NCI-H2196 treated with DMSO at 0.1 percent for 48 hours (cell line): Measurements from ENCODE around the gene OR52B2.
"Not testable (repeated sequence)": the region's sequence is repeated elsewhere in the genome, so short reads cannot be mapped to it uniquely, and the experiment has no call there.

Experiments used
- DNase-seq: peaks from one replicate; lab custom pipeline; 2025; ENCODE audit not compliant: unreplicated experiment; lab: John Stamatoyannopoulos, UW

OR52B2 gene

GRCh38 chr11:6156628-6157359 is 13.3 kb downstream of the OR52B2 start:
- no peak for DNase-seq

GRCh38 chr11:6152126-6152525 is 18.0 kb downstream of the OR52B2 start:
- no peak for DNase-seq

GRCh38 chr11:6151117-6151516 is 19.0 kb downstream of the OR52B2 start:
- no peak for DNase-seq

- not testable (repeated sequence) for DNase-seq
These were observed 26.4 kb downstream of the OR52B2 start for GRCh38 chr11:6143737-6144136.

- DNase-seq, result no peak
These were observed 27.2 kb downstream of the OR52B2 start for GRCh38 chr11:6142936-6143335.

GRCh38 chr11:6135936-6136335 is 34.2 kb downstream of the OR52B2 start:
- DNase-seq, result not testable (repeated sequence)

- no peak for DNase-seq
These were observed 37.7 kb downstream of the OR52B2 start for GRCh38 chr11:6132431-6132830.

GRCh38 chr11:6129635-6130034 is 40.5 kb downstream of the OR52B2 start:
- no peak for DNase-seq

GRCh38 chr11:6129011-6129410 is 41.1 kb downstream of the OR52B2 start:
- DNase-seq, result no peak

- no peak for DNase-seq
These were observed 42.2 kb downstream of the OR52B2 start for GRCh38 chr11:6127881-6128280.

- no peak for DNase-seq
These were observed 45.9 kb downstream of the OR52B2 start for GRCh38 chr11:6124245-6124644.
